PFSK-1 (cell line): ENCODE results near the gene NQO1.

Experiments
- FOXP2 ChIP-seq: optimal IDR thresholded peaks from 2 replicates; pipeline ENCODE3; 2011; ENCODE audit warnings: borderline replicate concordance, control low read depth, inconsistent platforms; ENCODE audit not compliant: insufficient read depth; ENCODE audit errors: extremely low read length, extremely low read depth
- POLR2AphosphoS5 ChIP-seq: IDR thresholded peaks from 2 replicates; pipeline ENCODE4 v1.6.1; 2012; ENCODE audit warnings: low read depth, mild to moderate bottlenecking, control low read depth, low read length, moderate library complexity
- SIN3A ChIP-seq: IDR thresholded peaks from 2 replicates; pipeline ENCODE4 v1.6.1; 2012; ENCODE audit warnings: mild to moderate bottlenecking, low read length, moderate library complexity, borderline replicate concordance; ENCODE audit not compliant: insufficient read depth
- TAF1 ChIP-seq: IDR thresholded peaks from 2 replicates; pipeline ENCODE4 v1.6.1; 2012; ENCODE audit warnings: low read length, control low read depth, borderline replicate concordance; ENCODE audit not compliant: insufficient read depth
- TF ChIP-seq, protein P1 (sequence below), 2 experiments: IDR thresholded peaks; 2 replicates each; pipeline versions ENCODE4 v1.6.1 to v1.8.0; 2011 to 2012; ENCODE audit warnings: low read depth in 2 of 2, low read length in 2 of 2, control low read depth in 1 of 2, inconsistent platforms in 1 of 2, mild to moderate bottlenecking in 1 of 2, moderate library complexity in 1 of 2; ENCODE audit not compliant: insufficient read depth in 1 of 2

NQO1 gene

DNA sequence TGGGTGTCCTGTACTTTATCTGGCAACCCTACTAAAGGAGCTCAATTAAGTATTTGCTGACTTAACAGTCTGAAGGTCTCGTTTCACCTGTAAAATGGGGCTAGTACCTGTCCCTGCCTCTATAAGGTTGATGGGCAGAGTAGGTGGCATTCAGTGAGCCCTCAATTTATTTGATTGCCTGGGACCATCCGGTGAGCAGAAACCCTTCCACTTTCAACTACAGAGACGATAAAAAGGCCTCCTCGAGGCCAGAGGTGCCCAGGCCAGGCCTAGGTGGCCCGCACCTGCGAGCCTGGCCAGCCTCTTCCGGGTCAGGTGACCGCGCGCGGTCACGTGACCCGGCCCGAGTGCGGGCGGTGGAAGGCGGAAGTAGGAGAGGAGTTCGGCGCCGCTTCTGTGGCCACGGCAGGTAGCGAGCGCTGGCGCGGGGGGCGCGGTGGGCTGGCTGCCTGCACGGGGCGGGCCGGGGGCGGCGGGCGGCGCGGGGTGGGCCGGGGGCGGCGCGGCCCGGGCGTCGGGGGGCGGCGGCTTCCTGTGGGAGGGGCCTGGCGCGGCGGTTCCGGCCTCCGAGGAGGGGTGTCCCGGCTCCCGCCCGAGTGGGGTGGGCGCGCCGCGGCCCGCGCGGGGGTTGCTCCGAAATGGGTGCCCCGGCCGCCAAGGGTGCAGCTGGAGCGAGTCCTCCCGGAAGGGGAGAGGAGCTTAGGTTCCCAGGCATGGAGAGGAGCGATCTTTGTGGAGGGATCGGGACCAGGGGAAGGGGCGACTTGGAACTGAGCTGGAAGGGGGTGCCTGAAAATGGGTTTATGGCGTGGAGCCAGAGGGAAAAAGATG, 35.8 kb upstream of the NQO1 start, which contains the start of gene WWP2:
Gene WWP2 (plus strand): TSS at position 350 of the 831 bp plus-strand sequence. CDS start 24,679 bp downstream, outside the sequence.
- no peak for TF ChIP-seq FOXP2
- peak; percentile 66 for TF ChIP-seq POLR2AphosphoS5
- TF ChIP-seq SIN3A, result peak; percentile 58; the same call in 1 of the 2 replicates

DNA sequence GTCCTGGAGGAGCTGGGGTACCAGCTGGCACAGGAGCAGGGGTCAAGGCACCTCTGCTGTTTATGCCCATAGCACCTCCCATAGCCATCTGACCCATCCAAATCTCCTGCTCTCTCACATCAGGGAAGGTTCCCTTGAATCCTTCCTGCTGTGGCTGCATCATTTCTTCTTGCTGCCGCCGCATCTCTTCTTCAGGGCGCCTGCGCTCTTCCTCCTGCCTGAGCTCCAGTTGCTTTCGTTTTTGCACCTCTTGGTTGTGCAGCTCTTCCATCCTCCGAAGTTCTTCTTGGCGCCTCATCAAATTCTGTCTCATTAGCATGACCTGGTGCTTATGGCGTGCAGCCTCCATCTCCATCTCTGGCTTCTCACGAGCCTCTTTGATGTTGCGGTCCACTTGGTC, 30.3 kb upstream of the NQO1 start:
- TF ChIP-seq FOXP2, result no peak
- TF ChIP-seq POLR2AphosphoS5, result no peak
- no peak for TF ChIP-seq SIN3A
- no peak for TF ChIP-seq TAF1

DNA sequence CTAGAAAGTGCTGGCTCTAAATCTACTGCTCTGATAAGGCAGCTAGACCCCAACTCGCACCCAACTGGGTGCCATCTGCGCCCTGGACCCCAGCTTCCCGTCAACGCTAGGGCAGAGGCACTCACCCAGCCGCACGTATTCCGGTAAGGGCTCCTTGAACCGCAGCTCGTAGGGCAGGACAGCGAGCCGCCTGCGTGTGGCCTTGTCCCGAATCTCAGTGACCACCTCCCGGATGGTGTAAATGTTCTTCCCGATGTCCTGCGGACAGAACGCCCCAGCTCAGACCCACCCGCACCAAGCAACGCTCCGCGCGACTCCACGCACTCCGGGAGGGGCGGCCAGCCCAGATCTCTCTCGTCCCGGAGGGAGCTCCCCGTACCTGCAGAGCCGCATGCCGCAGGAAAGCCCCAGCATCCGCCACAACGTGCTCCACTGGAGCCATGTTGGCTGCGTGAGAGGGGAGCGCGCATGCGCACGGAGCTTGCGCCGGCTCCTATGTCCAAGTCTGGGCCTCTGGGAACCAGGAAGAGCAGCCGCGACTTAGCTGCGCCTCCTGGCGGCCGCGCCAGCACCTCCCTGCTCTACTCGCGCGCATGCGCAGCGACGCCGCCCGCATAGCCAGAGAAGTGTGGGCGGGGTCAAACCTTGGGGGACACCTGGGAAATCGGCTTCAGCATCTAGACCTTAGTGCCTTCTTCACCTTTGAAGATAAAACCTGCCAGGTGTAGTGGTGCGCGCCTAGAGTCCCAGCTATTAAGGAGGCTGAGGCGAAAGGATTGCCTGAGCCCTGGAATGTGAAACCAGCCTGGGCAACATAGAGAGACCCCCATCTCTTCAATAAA, 28.3 kb upstream of the NQO1 start, which contains the start of gene NOB1:
Gene NOB1 (minus strand): TSS at position 458 of the 842 bp plus-strand sequence. CDS start 16 bp downstream, at position 442.
- TF ChIP-seq SIN3A (0 out of 2 replicates have a peak, but pooled peaks have one; percentile 64), FOXP2 (peak; percentile 69), TAF1 (peak; percentile 96), POLR2AphosphoS5 (peak; percentile 95)
- TF ChIP-seq, protein P1, sequence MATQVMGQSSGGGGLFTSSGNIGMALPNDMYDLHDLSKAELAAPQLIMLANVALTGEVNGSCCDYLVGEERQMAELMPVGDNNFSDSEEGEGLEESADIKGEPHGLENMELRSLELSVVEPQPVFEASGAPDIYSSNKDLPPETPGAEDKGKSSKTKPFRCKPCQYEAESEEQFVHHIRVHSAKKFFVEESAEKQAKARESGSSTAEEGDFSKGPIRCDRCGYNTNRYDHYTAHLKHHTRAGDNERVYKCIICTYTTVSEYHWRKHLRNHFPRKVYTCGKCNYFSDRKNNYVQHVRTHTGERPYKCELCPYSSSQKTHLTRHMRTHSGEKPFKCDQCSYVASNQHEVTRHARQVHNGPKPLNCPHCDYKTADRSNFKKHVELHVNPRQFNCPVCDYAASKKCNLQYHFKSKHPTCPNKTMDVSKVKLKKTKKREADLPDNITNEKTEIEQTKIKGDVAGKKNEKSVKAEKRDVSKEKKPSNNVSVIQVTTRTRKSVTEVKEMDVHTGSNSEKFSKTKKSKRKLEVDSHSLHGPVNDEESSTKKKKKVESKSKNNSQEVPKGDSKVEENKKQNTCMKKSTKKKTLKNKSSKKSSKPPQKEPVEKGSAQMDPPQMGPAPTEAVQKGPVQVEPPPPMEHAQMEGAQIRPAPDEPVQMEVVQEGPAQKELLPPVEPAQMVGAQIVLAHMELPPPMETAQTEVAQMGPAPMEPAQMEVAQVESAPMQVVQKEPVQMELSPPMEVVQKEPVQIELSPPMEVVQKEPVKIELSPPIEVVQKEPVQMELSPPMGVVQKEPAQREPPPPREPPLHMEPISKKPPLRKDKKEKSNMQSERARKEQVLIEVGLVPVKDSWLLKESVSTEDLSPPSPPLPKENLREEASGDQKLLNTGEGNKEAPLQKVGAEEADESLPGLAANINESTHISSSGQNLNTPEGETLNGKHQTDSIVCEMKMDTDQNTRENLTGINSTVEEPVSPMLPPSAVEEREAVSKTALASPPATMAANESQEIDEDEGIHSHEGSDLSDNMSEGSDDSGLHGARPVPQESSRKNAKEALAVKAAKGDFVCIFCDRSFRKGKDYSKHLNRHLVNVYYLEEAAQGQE (IDR thresholded peaks at IDR 0.05; ENCODE audit: insufficient read depth in 1 of 2, low read depth in 2 of 2, low read length in 2 of 2), result no peak

DNA sequence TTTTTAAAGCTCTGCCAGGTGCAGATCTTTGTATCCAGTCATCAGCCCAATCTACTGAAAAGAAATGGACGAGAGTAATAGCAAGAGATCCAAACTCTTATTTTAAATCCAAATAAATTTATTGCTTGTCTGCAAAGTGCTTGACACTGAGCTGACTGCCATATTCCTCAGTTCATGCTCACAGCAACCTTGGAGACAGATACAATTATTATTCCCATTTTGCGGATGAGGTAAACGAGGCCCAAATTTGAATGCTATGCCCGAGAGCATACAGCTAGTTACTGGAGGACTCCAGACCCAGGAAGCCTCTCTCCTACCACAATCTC, 27.7 kb upstream of the NQO1 start:
- no peak for TF ChIP-seq POLR2AphosphoS5
- no peak for TF ChIP-seq SIN3A
- no peak for TF ChIP-seq FOXP2
- no peak for TF ChIP-seq TAF1
- TF ChIP-seq, protein P1 (IDR thresholded peaks at IDR 0.05; ENCODE audit: insufficient read depth in 1 of 2, low read depth in 2 of 2, low read length in 2 of 2), result no peak

DNA sequence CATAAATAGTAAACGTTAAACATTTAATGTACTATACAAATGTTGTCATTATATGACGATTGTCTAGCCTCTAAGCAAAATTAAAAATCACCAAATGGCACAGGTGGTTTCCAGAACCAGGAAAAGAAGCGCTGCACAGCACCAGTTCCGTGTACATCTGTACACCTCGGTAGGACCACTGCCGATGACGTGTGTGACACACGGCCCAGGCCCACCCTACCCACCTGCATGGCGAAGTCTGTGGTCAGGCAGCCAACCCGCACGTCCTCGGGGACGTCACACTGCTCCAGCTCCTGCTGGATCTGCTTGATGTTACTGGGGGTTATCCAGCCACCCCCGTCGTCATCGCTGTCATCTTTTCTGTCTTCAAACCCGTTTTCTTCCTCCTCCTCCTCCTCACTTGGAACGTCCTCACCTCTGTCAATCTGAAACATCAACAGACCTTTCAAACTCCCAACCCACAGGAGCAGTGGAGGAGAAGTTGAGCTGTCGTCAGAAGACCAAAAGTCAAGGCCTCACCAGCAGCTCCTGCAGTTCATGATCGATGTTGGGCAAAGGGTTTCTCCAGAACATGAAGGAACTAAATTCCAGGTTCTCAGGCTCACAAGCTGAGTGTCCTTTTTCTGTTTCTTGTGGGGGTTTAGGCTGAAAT, 22.5 kb upstream of the NQO1 start:
- TF ChIP-seq TAF1, result no peak
- TF ChIP-seq POLR2AphosphoS5, result no peak
- no peak for TF ChIP-seq SIN3A
- TF ChIP-seq, protein P1 (IDR thresholded peaks at IDR 0.05; ENCODE audit: insufficient read depth in 1 of 2, low read depth in 2 of 2, low read length in 2 of 2), result no peak
- no peak for TF ChIP-seq FOXP2
